Measurements from ENCODE around the gene RNF217. TPM values are rescaled to one million over a fixed set of nuclear protein-coding genes. Genes with fewer than 3 reads are reported as not detected.

The RNF217 gene
- total and polyA plus RNA-seq, 10 of the 15 experiments (the other 5 are each of a cell fraction or from before 2014, with no cell fraction given): under 0.01 to 11.7 (median 0.04) TPM; not detected in 3

GRCh38 chr6:124956018-124956417, 6.2 kb upstream of the RNF217 start:
- no peak overlapping the region for H3K9ac ChIP-seq (ENCODE audit: control insufficient read depth, insufficient read depth, low read length)
- WGBS (ENCODE audit: insufficient coverage, insufficient replicate concordance, low lambda C conversion rate, missing lambda C conversion rate): 26% methylated on average over 6 of the region's 6 CpGs
- TF ChIP-seq NFXL1 (IDR thresholded peaks at IDR 0.05; ENCODE audit: borderline replicate concordance): no peak
- TF ChIP-seq BMI1 (IDR thresholded peaks at IDR 0.05; ENCODE audit: borderline replicate concordance): no peak
- no peak for TF ChIP-seq ATF7 (IDR thresholded peaks at IDR 0.05; ENCODE audit: low read depth)
- TF ChIP-seq ZNF384 (IDR thresholded peaks at IDR 0.05; ENCODE audit: borderline replicate concordance, low read depth, low read length): no peak
- no peak for TF ChIP-seq GABPA (IDR thresholded peaks at IDR 0.05; ENCODE audit: low read depth)
- TF ChIP-seq EP300 (IDR thresholded peaks at IDR 0.05; ENCODE audit: borderline replicate concordance in 1 of 2, control insufficient read depth in 1 of 2, low read depth in 2 of 2, low read length in 2 of 2): no peak
- TF ChIP-seq CBX5 (IDR thresholded peaks at IDR 0.05; ENCODE audit: low read depth): no peak
- no peak for TF ChIP-seq EGR1 (IDR thresholded peaks at IDR 0.05; ENCODE audit: borderline replicate concordance in 1 of 2, low read depth in 2 of 2, low read length in 2 of 2)
- TF ChIP-seq YY1 (IDR thresholded peaks at IDR 0.05; ENCODE audit: low read depth, low read length): no peak
- TF ChIP-seq PKNOX1 (IDR thresholded peaks at IDR 0.05): no peak
- no peak for TF ChIP-seq E2F4 (IDR thresholded peaks at IDR 0.05; ENCODE audit: low read depth, low read length)
- TF ChIP-seq ZNF24 (IDR thresholded peaks at IDR 0.05): no peak
- RAD21 ChIA-PET (ENCODE audit: unreplicated experiment): no interaction called here
- no TSS peak for BruUV-seq (replicated peaks)
- no peak overlapping the region for H3K4me3 ChIP-seq
- no peaks in the 10 kb centered on the region for H3K9me3 ChIP-seq (replicated peaks; ENCODE audit: control insufficient read depth, insufficient read depth, low read length)
- DNase-seq (ENCODE audit: low read depth, low spot score): no peak
- H3K27me3 ChIP-seq (replicated peaks in 1 of 2; ENCODE audit: control insufficient read depth in 2 of 2, insufficient read depth in 2 of 2, low read length in 1 of 2): 0 out of 4 replicates have a peak, but pooled peaks cover 0 to 2% of the 10 kb centered on the region in 2 experiments
- no peaks in the 10 kb centered on the region for H3K36me3 ChIP-seq (ENCODE audit: control insufficient read depth in 2 of 2, insufficient read depth in 2 of 2, low read length in 1 of 2)
- H3K27ac ChIP-seq (ENCODE audit: control insufficient read depth, insufficient read depth): no peak overlapping the region
- POLR2A ChIA-PET: no interaction called here
- no peaks in the 10 kb centered on the region for H4K20me1 ChIP-seq (ENCODE audit: control insufficient read depth, insufficient read depth)
- no peaks in the 10 kb centered on the region for H3K79me2 ChIP-seq (ENCODE audit: control insufficient read depth, insufficient read depth, low read length)
- FAIRE-seq: no peak
- H3K4me1 ChIP-seq (ENCODE audit: control insufficient read depth, insufficient read depth, low read length): no peaks in the 10 kb centered on the region
- SMC1A ChIA-PET (ENCODE audit: uncharacterized antibody, unreplicated experiment): no interaction called here
- CTCF ChIA-PET: no interaction called here
- intact Hi-C loops (cut with micrococcal nuclease; ENCODE audit: unreplicated experiment): no loop called here
- H2AFZ ChIP-seq (ENCODE audit: control insufficient read depth, low read depth, low read length): no peak overlapping the region
- ATAC-seq: no peak
- H3K4me2 ChIP-seq (ENCODE audit: control insufficient read depth, insufficient read depth): no peak overlapping the region
- in situ Hi-C loops (cut with MboI): no loop called here
